AG04449 (cell line): ENCODE measurements around the gene SLC38A8.

Experiments used
- CTCF ChIA-PET: fragments of 350-600 bp; formaldehyde crosslinking; extraction: SDS; loops from one replicate; lab custom pipeline; 2021; ENCODE audit warnings: antibody characterized with exemption; lab: Yijun Ruan, JAX
- POLR2A ChIA-PET: fragments of 400-600, 350-600 bp; formaldehyde crosslinking; extraction: SDS; loops from one replicate; lab custom pipeline; 2020; ENCODE audit warnings: antibody characterized with exemption, inconsistent platforms; lab: Yijun Ruan, JAX
- DNase-seq: peaks from one replicate; pipeline ENCODE4 v3.0.0-alpha.2; 2010; ENCODE audit warnings: low read depth, low spot score
- H3K4me3 ChIP-seq: 2 replicates; pipeline ENCODE4 v1.5.1; 2011; ENCODE audit warnings: low read depth, mild to moderate bottlenecking, control low read depth, low read length
- CTCF ChIP-seq: IDR thresholded peaks from one replicate; pipeline ENCODE4 v1.5.1; 2011; ENCODE audit warnings: mild to moderate bottlenecking, moderate library complexity, low read length, control low read depth, inconsistent platforms; ENCODE audit not compliant: insufficient read depth; ENCODE audit errors: missing control alignments

Gene SLC38A8

GRCh38 chr16:83980794-83981193 lies 61.8 kb downstream of the SLC38A8 start:
- no peak overlapping the region for H3K4me3 ChIP-seq
- ChIA-PET POLR2A (interaction anchor here (0.7 kb wide), 1 partner anchor 143 kb away, joined by 3 read pairs; no protein-coding TSS in a partner anchor), CTCF (interaction anchor here (5.9 kb wide), 1 partner anchor 86 kb away, joined by 42 read pairs; no protein-coding TSS in a partner anchor)
- no peak for TF ChIP-seq CTCF
- no peak for DNase-seq

GRCh38 chr16:83979441-83979840 lies 63.2 kb downstream of the SLC38A8 start:
- no peak for TF ChIP-seq CTCF
- CTCF ChIA-PET = interaction anchor here (1.1 to 5.9 kb wide), 3 partner anchors 21 to 87 kb away, joined by 3 to 42 read pairs (median 4); no protein-coding TSS in a partner anchor

GRCh38 chr16:83978401-83978904 lies 64.1 kb downstream of the SLC38A8 start:
- no peak for DNase-seq
- POLR2A ChIA-PET = no interaction called here
- no peak overlapping the region for H3K4me3 ChIP-seq
- no peak for TF ChIP-seq CTCF
- CTCF ChIA-PET = interaction anchor here (0.8 to 5.9 kb wide), 6 partner anchors 12 to 88 kb away, joined by 3 to 42 read pairs (median 4); no protein-coding TSS in a partner anchor

More at GRCh38 chr16:83979441-83979840, 63.2 kb downstream of the SLC38A8 start:
- POLR2A ChIA-PET = no interaction called here
- no peak overlapping the region for H3K4me3 ChIP-seq
- no peak for DNase-seq

- ChIA-PET POLR2A (no interaction called here), CTCF (interaction anchor here (0.8 to 5.9 kb wide), 3 partner anchors 11 to 89 kb away, joined by 3 to 42 read pairs (median 4); no protein-coding TSS in a partner anchor)
- no peak for DNase-seq
- TF ChIP-seq CTCF = no peak
- H3K4me3 ChIP-seq = no peak overlapping the region
Measured at GRCh38 chr16:83977056-83977815, 65.4 kb downstream of the SLC38A8 start.

GRCh38 chr16:83975590-83976260 lies 66.9 kb downstream of the SLC38A8 start:
- H3K4me3 ChIP-seq = no peak overlapping the region
- ChIA-PET POLR2A (no interaction called here), CTCF (interaction anchor here (5.9 kb wide), 1 partner anchor 91 kb away, joined by 42 read pairs; no protein-coding TSS in a partner anchor)
- no peak for DNase-seq
- no peak for TF ChIP-seq CTCF
